ENCODE results near the gene GID8.

Gene GID8

GRCh38 chr20:62895539-62895938 lies 42.4 kb upstream of the GID8 start:
- no peaks in the 10 kb centered on the region for H3K27me3 ChIP-seq (ENCODE audit: control insufficient read depth, insufficient read depth, low read length)
- no peak overlapping the region for H3K4me3 ChIP-seq (ENCODE audit: low read length)
- WGBS (ENCODE audit: insufficient coverage, insufficient read length): no CpG with 5 or more reads among the region's 9 CpGs
- H3K4me1 ChIP-seq (ENCODE audit: control insufficient read depth, insufficient read depth, low read length): peaks cover 4% of the 10 kb centered on the region; the same call in 1 of the 2 replicates
- no peaks in the 10 kb centered on the region for H3K9me3 ChIP-seq (ENCODE audit: control insufficient read depth, insufficient read depth, low read length)
- no peak overlapping the region for H3K27ac ChIP-seq (ENCODE audit: low read length)
- no peak for DNase-seq (ENCODE audit: low read depth, low spot score)
- peaks cover 30% of the 10 kb centered on the region for H3K36me3 ChIP-seq (ENCODE audit: control insufficient read depth, insufficient read depth, low read length)

- Histone ChIP-seq H3K4me1 (ENCODE audit: control insufficient read depth, insufficient read depth, low read length) (peaks cover 4% of the 10 kb centered on the region; the same call in 1 of the 2 replicates), H3K4me3 (ENCODE audit: low read length) (no peak overlapping the region; the same call in 1 of the 2 replicates), H3K36me3 (ENCODE audit: control insufficient read depth, insufficient read depth, low read length) (peaks cover 24% of the 10 kb centered on the region), H3K27ac (ENCODE audit: low read length) (no peak overlapping the region), H3K27me3 (ENCODE audit: control insufficient read depth, insufficient read depth, low read length) (no peaks in the 10 kb centered on the region), H3K9me3 (ENCODE audit: control insufficient read depth, insufficient read depth, low read length) (no peaks in the 10 kb centered on the region)
- DNase-seq (ENCODE audit: low read depth, low spot score): no peak
- WGBS (ENCODE audit: insufficient coverage, insufficient read length): no CpG with 5 or more reads among the region's 16 CpGs
Measured at GRCh38 chr20:62896526-62896925, 41.4 kb upstream of the GID8 start.

GRCh38 chr20:62897666-62898065 lies 40.3 kb upstream of the GID8 start:
- Histone ChIP-seq H3K4me1 (ENCODE audit: control insufficient read depth, insufficient read depth, low read length) (peaks cover 4% of the 10 kb centered on the region; the same call in 1 of the 2 replicates), H3K4me3 (ENCODE audit: low read length) (no peak overlapping the region), H3K36me3 (ENCODE audit: control insufficient read depth, insufficient read depth, low read length) (peaks cover 18% of the 10 kb centered on the region), H3K27ac (ENCODE audit: low read length) (no peak overlapping the region), H3K9me3 (ENCODE audit: control insufficient read depth, insufficient read depth, low read length) (no peaks in the 10 kb centered on the region), H3K27me3 (ENCODE audit: control insufficient read depth, insufficient read depth, low read length) (no peaks in the 10 kb centered on the region)
- WGBS (ENCODE audit: insufficient coverage, insufficient read length): no CpG with 5 or more reads among the region's 11 CpGs
- DNase-seq (ENCODE audit: low read depth, low spot score): no peak

- DNase-seq (ENCODE audit: low read depth, low spot score): no peak
- Histone ChIP-seq H3K36me3 (ENCODE audit: control insufficient read depth, insufficient read depth, low read length) (peaks cover 20% of the 10 kb centered on the region), H3K4me1 (ENCODE audit: control insufficient read depth, insufficient read depth, low read length) (peaks cover 4% of the 10 kb centered on the region; the same call in 1 of the 2 replicates), H3K27me3 (ENCODE audit: control insufficient read depth, insufficient read depth, low read length) (no peaks in the 10 kb centered on the region), H3K4me3 (ENCODE audit: low read length) (no peak overlapping the region), H3K27ac (ENCODE audit: low read length) (no peak overlapping the region), H3K9me3 (ENCODE audit: control insufficient read depth, insufficient read depth, low read length) (no peaks in the 10 kb centered on the region)
- WGBS (ENCODE audit: insufficient coverage, insufficient read length): no CpG with 5 or more reads among the region's 16 CpGs
Measured at GRCh38 chr20:62898093-62898964, 39.6 kb upstream of the GID8 start.

- no CpG with 5 or more reads among the region's 16 CpGs for whole genome bisulfite sequencing (ENCODE audit: insufficient coverage, insufficient read length)
- H3K9me3 ChIP-seq (ENCODE audit: control insufficient read depth, insufficient read depth, low read length): no peaks in the 10 kb centered on the region
- no peaks in the 10 kb centered on the region for H3K27me3 ChIP-seq (ENCODE audit: control insufficient read depth, insufficient read depth, low read length)
- H3K4me1 ChIP-seq (ENCODE audit: control insufficient read depth, insufficient read depth, low read length): peaks cover 4% of the 10 kb centered on the region; the same call in 1 of the 2 replicates
- H3K4me3 ChIP-seq (ENCODE audit: low read length): no peak overlapping the region
- H3K36me3 ChIP-seq (ENCODE audit: control insufficient read depth, insufficient read depth, low read length): peaks cover 22% of the 10 kb centered on the region
- DNase-seq (ENCODE audit: low read depth, low spot score): no peak
- no peak overlapping the region for H3K27ac ChIP-seq (ENCODE audit: low read length)
Measured at GRCh38 chr20:62898970-62899632, 38.8 kb upstream of the GID8 start.

GRCh38 chr20:62899633-62900051 lies 38.3 kb upstream of the GID8 start:
- H3K27me3 ChIP-seq (ENCODE audit: control insufficient read depth, insufficient read depth, low read length): no peaks in the 10 kb centered on the region
- no CpG with 5 or more reads among the region's 6 CpGs for WGBS (ENCODE audit: insufficient coverage, insufficient read length)
- no peak overlapping the region for H3K27ac ChIP-seq (ENCODE audit: low read length)
- DNase-seq (ENCODE audit: low read depth, low spot score): no peak
- H3K4me1 ChIP-seq (ENCODE audit: control insufficient read depth, insufficient read depth, low read length): peaks cover 4% of the 10 kb centered on the region; the same call in 1 of the 2 replicates
- H3K9me3 ChIP-seq (ENCODE audit: control insufficient read depth, insufficient read depth, low read length): no peaks in the 10 kb centered on the region
- peaks cover 22% of the 10 kb centered on the region for H3K36me3 ChIP-seq (ENCODE audit: control insufficient read depth, insufficient read depth, low read length)
- H3K4me3 ChIP-seq (ENCODE audit: low read length): no peak overlapping the region

GRCh38 chr20:62900052-62900691 lies 37.8 kb upstream of the GID8 start:
- peak; percentile 74 for DNase-seq (ENCODE audit: low read depth, low spot score)
- Histone ChIP-seq H3K36me3 (ENCODE audit: control insufficient read depth, insufficient read depth, low read length) (peaks cover 22% of the 10 kb centered on the region), H3K4me1 (ENCODE audit: control insufficient read depth, insufficient read depth, low read length) (peaks cover 4% of the 10 kb centered on the region; the same call in 1 of the 2 replicates), H3K9me3 (ENCODE audit: control insufficient read depth, insufficient read depth, low read length) (no peaks in the 10 kb centered on the region), H3K27ac (ENCODE audit: low read length) (no peak overlapping the region), H3K27me3 (ENCODE audit: control insufficient read depth, insufficient read depth, low read length) (no peaks in the 10 kb centered on the region), H3K4me3 (ENCODE audit: low read length) (no peak overlapping the region)
- WGBS (ENCODE audit: insufficient coverage, insufficient read length): no CpG with 5 or more reads among the region's 11 CpGs

GRCh38 chr20:62900692-62901584 lies 37.0 kb upstream of the GID8 start:
- no CpG with 5 or more reads among the region's 20 CpGs for WGBS (ENCODE audit: insufficient coverage, insufficient read length)
- Histone ChIP-seq H3K36me3 (ENCODE audit: control insufficient read depth, insufficient read depth, low read length) (peaks cover 26% of the 10 kb centered on the region), H3K27ac (ENCODE audit: low read length) (no peak overlapping the region), H3K9me3 (ENCODE audit: control insufficient read depth, insufficient read depth, low read length) (no peaks in the 10 kb centered on the region), H3K27me3 (ENCODE audit: control insufficient read depth, insufficient read depth, low read length) (no peaks in the 10 kb centered on the region), H3K4me1 (ENCODE audit: control insufficient read depth, insufficient read depth, low read length) (peaks cover 4% of the 10 kb centered on the region; the same call in 1 of the 2 replicates), H3K4me3 (ENCODE audit: low read length) (no peak overlapping the region)
- DNase-seq (ENCODE audit: low read depth, low spot score): no peak

GRCh38 chr20:62901891-62902290 lies 36.1 kb upstream of the GID8 start:
- Histone ChIP-seq H3K27ac (ENCODE audit: low read length) (no peak overlapping the region), H3K27me3 (ENCODE audit: control insufficient read depth, insufficient read depth, low read length) (no peaks in the 10 kb centered on the region), H3K4me1 (ENCODE audit: control insufficient read depth, insufficient read depth, low read length) (peaks cover 4% of the 10 kb centered on the region), H3K36me3 (ENCODE audit: control insufficient read depth, insufficient read depth, low read length) (peaks cover 30% of the 10 kb centered on the region), H3K4me3 (ENCODE audit: low read length) (no peak overlapping the region), H3K9me3 (ENCODE audit: control insufficient read depth, insufficient read depth, low read length) (no peaks in the 10 kb centered on the region)
- no CpG with 5 or more reads among the region's 11 CpGs for WGBS (ENCODE audit: insufficient coverage, insufficient read length)
- no peak for DNase-seq (ENCODE audit: low read depth, low spot score)

Data from iPS DF 6.9 (cell line).